Upper lobe of left lung (tissue), 4 donors: ENCODE data around the gene PISD.

ENCODE experiments used
- CTCF ChIP-seq, 6 experiments: fragments of 450-650 bp in 4 of 6; fragments of 200-600 bp in 2 of 6; sonication (generic) in 2 of 6; IDR thresholded peaks; one replicate each; pipeline ENCODE4 v1.5.1; 2016 to 2019; ENCODE audit warnings: antibody characterized with exemption in 6 of 6
- EP300 ChIP-seq, 4 donors: sonication (generic); formaldehyde crosslinking; IDR thresholded peaks; one replicate each; pipeline ENCODE4 v1.5.1; 2017; ENCODE audit warnings: antibody characterized with exemption in 4 of 4, control low read depth in 2 of 4
- POLR2A ChIP-seq, 4 donors: fragments of 450-650 bp; IDR thresholded peaks; one replicate each; pipeline ENCODE4 v1.5.1; 2016 to 2017; ENCODE audit warnings: antibody characterized with exemption in 4 of 4, mild to moderate bottlenecking in 2 of 4
- POLR2AphosphoS5 ChIP-seq, 2 donors: sonication (generic); formaldehyde crosslinking; IDR thresholded peaks; one replicate each; pipeline ENCODE4 v1.5.1; 2017; ENCODE audit warnings: antibody characterized with exemption in 2 of 2

GRCh38 chr22:31692186-31692886 lies 30.3 kb upstream of the PISD start:
- TF ChIP-seq POLR2AphosphoS5 (IDR thresholded peaks at IDR 0.05), result no peak
- TF ChIP-seq CTCF (IDR thresholded peaks at IDR 0.05), result no peak
- no peak for TF ChIP-seq POLR2A (IDR thresholded peaks at IDR 0.05)
- TF ChIP-seq EP300 (IDR thresholded peaks at IDR 0.05), result no peak
